ENCODE measurements around the gene L3MBTL2. TPM values are rescaled to one million over a fixed set of nuclear protein-coding genes. Genes with fewer than 3 reads are reported as not detected.

The L3MBTL2 gene
- total RNA-seq, 1 experiment from 2014 or later: 24.7 TPM

DNA sequence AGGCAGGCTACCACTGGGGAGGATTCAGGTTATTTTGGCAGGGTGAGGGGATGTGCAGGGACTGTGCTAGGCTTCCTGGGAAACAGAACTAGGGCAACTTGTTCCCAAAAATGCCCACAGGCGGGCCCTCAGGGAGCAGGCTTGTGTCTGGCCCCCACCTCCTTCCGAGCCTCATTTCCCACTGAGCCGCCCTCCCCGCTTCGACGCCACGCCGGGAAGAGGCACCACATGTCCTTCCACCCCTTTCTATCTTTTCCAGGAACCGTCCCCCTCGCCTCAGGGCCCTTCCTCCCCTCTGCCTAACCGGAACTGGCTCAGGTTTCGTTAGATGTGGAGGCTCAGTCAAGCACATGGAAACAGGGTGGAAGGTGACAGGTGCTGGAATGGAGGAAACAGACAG lies 45.0 kb downstream of the L3MBTL2 start:
- TF ChIP-seq POLR2A (IDR thresholded peaks at IDR 0.05; ENCODE audit: borderline replicate concordance, extremely low read depth, insufficient read depth, insufficient read length) (no peak), CEBPB (IDR thresholded peaks at IDR 0.05; ENCODE audit: low read depth) (no peak), CBX3 (IDR thresholded peaks at IDR 0.05; ENCODE audit: low read depth) (no peak), SRF (IDR thresholded peaks at IDR 0.05; ENCODE audit: low read depth) (no peak), TCF7L2 (IDR thresholded peaks at IDR 0.05; ENCODE audit: borderline replicate concordance, extremely low read depth, insufficient read depth, insufficient read length) (no peak)
- TF ChIP-seq, protein P1, sequence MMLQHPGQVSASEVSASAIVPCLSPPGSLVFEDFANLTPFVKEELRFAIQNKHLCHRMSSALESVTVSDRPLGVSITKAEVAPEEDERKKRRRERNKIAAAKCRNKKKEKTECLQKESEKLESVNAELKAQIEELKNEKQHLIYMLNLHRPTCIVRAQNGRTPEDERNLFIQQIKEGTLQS (IDR thresholded peaks at IDR 0.05): no peak
- no peak for DNase-seq (ENCODE audit: low read depth, low spot score)
- Histone ChIP-seq H3K9me3 (ENCODE audit: control insufficient read depth in 1 of 2, insufficient read depth in 1 of 2, low read depth in 1 of 2, low read length in 2 of 2) (no peaks in the 10 kb centered on the region), H3K4me3 (replicated peaks in 1 of 2; ENCODE audit: low read depth in 1 of 2, low read length in 2 of 2) (no peak overlapping the region), H3K9ac (ENCODE audit: low read length) (no peak overlapping the region), H3K36me3 (ENCODE audit: control insufficient read depth in 1 of 2, insufficient read depth in 2 of 2, low read length in 2 of 2) (peaks cover 44 to 85% of the 10 kb centered on the region in 2 experiments), H3K79me2 (ENCODE audit: insufficient read depth, low read length) (0 out of 2 replicates have a peak, but pooled peaks cover 3% of the 10 kb centered on the region), H2AFZ (ENCODE audit: low read depth, low read length, poor library complexity, severe bottlenecking) (no peak overlapping the region), H3K4me2 (ENCODE audit: low read length) (no peak overlapping the region), H4K20me1 (ENCODE audit: insufficient read depth) (no peaks in the 10 kb centered on the region), H3K27ac (ENCODE audit: low read depth, low read length) (no peak overlapping the region), H3K9me2 (ENCODE audit: insufficient read depth) (no peaks in the 10 kb centered on the region), H3K27me3 (ENCODE audit: insufficient read depth, low read length) (no peaks in the 10 kb centered on the region), H3K4me1 (ENCODE audit: control insufficient read depth in 1 of 2, insufficient read depth in 2 of 2, low read length in 2 of 2) (no peaks in the 10 kb centered on the region)
- RAD21 ChIA-PET (ENCODE audit: low non-redundant PET in 1 of 2, low total read pairs in 2 of 2, uncharacterized antibody in 2 of 2, unreplicated experiment in 2 of 2): no interaction called here
- intact Hi-C loops (cut with micrococcal nuclease): no loop called here
- BruUV-seq (replicated peaks): no TSS peak
- POLR2A ChIA-PET: no interaction called here
- CTCF ChIA-PET: no interaction called here
- no peak for ATAC-seq

DNA sequence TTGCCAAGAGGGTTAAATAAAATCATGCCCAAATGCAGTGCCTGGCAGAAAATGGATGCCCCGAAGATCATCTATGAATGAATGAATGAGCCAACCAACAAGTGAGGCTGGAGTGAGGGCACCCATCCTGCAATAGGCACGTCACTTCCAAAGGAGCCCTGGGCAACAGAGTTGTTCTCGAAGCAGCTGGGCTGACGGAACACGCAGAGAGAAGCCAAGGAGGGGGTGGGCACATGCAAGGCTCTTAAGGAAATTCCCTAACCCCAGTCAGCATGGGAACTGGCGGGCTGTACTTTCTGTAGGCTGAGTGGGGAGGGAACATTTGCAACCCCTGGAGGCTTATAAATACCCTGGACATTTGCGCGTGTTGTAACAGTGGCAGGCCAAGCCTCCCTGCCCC lies 47.3 kb downstream of the L3MBTL2 start:
- intact Hi-C loops (cut with micrococcal nuclease): no loop called here
- Histone ChIP-seq H3K27ac (ENCODE audit: low read depth, low read length) (no peak overlapping the region), H3K9me2 (ENCODE audit: insufficient read depth) (no peaks in the 10 kb centered on the region), H3K9ac (ENCODE audit: low read length) (no peak overlapping the region), H3K36me3 (ENCODE audit: control insufficient read depth in 1 of 2, insufficient read depth in 2 of 2, low read length in 2 of 2) (peaks cover 57 to 73% of the 10 kb centered on the region in 2 experiments), H2AFZ (ENCODE audit: low read depth, low read length, poor library complexity, severe bottlenecking) (no peak overlapping the region), H4K20me1 (ENCODE audit: insufficient read depth) (no peaks in the 10 kb centered on the region), H3K79me2 (ENCODE audit: insufficient read depth, low read length) (peaks cover 7% of the 10 kb centered on the region; the same call in 1 of the 2 replicates), H3K4me3 (replicated peaks in 1 of 2; ENCODE audit: low read depth in 1 of 2, low read length in 2 of 2) (no peak overlapping the region), H3K27me3 (ENCODE audit: insufficient read depth, low read length) (no peaks in the 10 kb centered on the region), H3K4me2 (ENCODE audit: low read length) (no peak overlapping the region), H3K4me1 (ENCODE audit: control insufficient read depth in 1 of 2, insufficient read depth in 2 of 2, low read length in 2 of 2) (no peaks in the 10 kb centered on the region), H3K9me3 (ENCODE audit: control insufficient read depth in 1 of 2, insufficient read depth in 1 of 2, low read depth in 1 of 2, low read length in 2 of 2) (no peaks in the 10 kb centered on the region)
- ChIA-PET CTCF (no interaction called here), POLR2A (interaction anchor here (1.3 kb wide), 1 partner anchor 9 kb away, joined by 3 read pairs; no protein-coding TSS in a partner anchor), RAD21 (ENCODE audit: low non-redundant PET in 1 of 2, low total read pairs in 2 of 2, uncharacterized antibody in 2 of 2, unreplicated experiment in 2 of 2) (no interaction called here)
- BruUV-seq (replicated peaks): no TSS peak
- ATAC-seq (no peak), DNase-seq (ENCODE audit: low read depth, low spot score) (no peak)
- TF ChIP-seq POLR2A (IDR thresholded peaks at IDR 0.05; ENCODE audit: borderline replicate concordance, extremely low read depth, insufficient read depth, insufficient read length): no peak
- TF ChIP-seq ZNF274 (IDR thresholded peaks at IDR 0.05; ENCODE audit: low read depth, low read length): no peak
- TF ChIP-seq, protein P1 (IDR thresholded peaks at IDR 0.05): no peak
- TF ChIP-seq CBX3 (IDR thresholded peaks at IDR 0.05; ENCODE audit: low read depth): no peak
- TF ChIP-seq, protein P2, sequence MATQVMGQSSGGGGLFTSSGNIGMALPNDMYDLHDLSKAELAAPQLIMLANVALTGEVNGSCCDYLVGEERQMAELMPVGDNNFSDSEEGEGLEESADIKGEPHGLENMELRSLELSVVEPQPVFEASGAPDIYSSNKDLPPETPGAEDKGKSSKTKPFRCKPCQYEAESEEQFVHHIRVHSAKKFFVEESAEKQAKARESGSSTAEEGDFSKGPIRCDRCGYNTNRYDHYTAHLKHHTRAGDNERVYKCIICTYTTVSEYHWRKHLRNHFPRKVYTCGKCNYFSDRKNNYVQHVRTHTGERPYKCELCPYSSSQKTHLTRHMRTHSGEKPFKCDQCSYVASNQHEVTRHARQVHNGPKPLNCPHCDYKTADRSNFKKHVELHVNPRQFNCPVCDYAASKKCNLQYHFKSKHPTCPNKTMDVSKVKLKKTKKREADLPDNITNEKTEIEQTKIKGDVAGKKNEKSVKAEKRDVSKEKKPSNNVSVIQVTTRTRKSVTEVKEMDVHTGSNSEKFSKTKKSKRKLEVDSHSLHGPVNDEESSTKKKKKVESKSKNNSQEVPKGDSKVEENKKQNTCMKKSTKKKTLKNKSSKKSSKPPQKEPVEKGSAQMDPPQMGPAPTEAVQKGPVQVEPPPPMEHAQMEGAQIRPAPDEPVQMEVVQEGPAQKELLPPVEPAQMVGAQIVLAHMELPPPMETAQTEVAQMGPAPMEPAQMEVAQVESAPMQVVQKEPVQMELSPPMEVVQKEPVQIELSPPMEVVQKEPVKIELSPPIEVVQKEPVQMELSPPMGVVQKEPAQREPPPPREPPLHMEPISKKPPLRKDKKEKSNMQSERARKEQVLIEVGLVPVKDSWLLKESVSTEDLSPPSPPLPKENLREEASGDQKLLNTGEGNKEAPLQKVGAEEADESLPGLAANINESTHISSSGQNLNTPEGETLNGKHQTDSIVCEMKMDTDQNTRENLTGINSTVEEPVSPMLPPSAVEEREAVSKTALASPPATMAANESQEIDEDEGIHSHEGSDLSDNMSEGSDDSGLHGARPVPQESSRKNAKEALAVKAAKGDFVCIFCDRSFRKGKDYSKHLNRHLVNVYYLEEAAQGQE (IDR thresholded peaks at IDR 0.05; ENCODE audit: low read depth): no peak
- no peak for TF ChIP-seq FOSL1 (IDR thresholded peaks at IDR 0.05; ENCODE audit: low read depth)
- no peak for TF ChIP-seq EZH2 (IDR thresholded peaks at IDR 0.05)
- no peak for TF ChIP-seq SIN3A (IDR thresholded peaks at IDR 0.05; ENCODE audit: low read depth)

Measured in HCT116 (cell line).